ENCODE results near the gene ASGR2. TPM values are rescaled to one million over a fixed set of nuclear protein-coding genes. Genes with fewer than 3 reads are reported as not detected.

Gene ASGR2
- polyA plus RNA-seq, 3 donors: 53.3 to 148 (median 78.3) TPM

- intact Hi-C loops (cut with micrococcal nuclease): no loop called here
- Mint-ChIP-seq H3K9me3 (peaks cover 0 to 6% (median 2%) of the 10 kb centered on the region in 7 donors), H3K4me1 (peaks cover 53% of the 10 kb centered on the region), H3K36me3 (peaks cover 13% of the 10 kb centered on the region in 2 donors), H3K27me3 (ENCODE audit: low read depth in 3 of 3) (peaks cover 1 to 11% (median 5%) of the 10 kb centered on the region in 3 donors), H3K4me3 (peak overlapping the region in 1 of 2 donors; percentile 81), H3K27ac (peak overlapping the region; percentile 57 to 89 (median 82))
- Histone ChIP-seq H3K4me3 (replicated peaks in 1 of 3; ENCODE audit: low read depth in 2 of 3, low read length in 3 of 3) (no peak overlapping the region), H3K4me2 (replicated peaks; ENCODE audit: extremely low read depth, low read length, poor library complexity, severe bottlenecking) (no peak overlapping the region), H3K9me3 (replicated peaks in 1 of 2; ENCODE audit: control insufficient read depth in 1 of 2, insufficient read depth in 1 of 2, low read length in 2 of 2) (no peaks in the 10 kb centered on the region), H3K9ac (ENCODE audit: insufficient read depth, low read length, poor library complexity, severe bottlenecking) (no peak overlapping the region), H2AFZ (ENCODE audit: insufficient read depth, low read depth, low read length, poor library complexity, severe bottlenecking) (no peak overlapping the region), H3K79me2 (ENCODE audit: insufficient read depth, low read length) (no peaks in the 10 kb centered on the region), H4K20me1 (ENCODE audit: insufficient read depth, low read length) (no peaks in the 10 kb centered on the region), H3K36me3 (replicated peaks in 1 of 2; ENCODE audit: control insufficient read depth in 1 of 2, insufficient read depth in 2 of 2, low read length in 2 of 2) (no peaks in the 10 kb centered on the region), H3K27me3 (ENCODE audit: control insufficient read depth in 2 of 2, insufficient read depth in 2 of 2, low read length in 2 of 2) (no peaks in the 10 kb centered on the region), H3K27ac (ENCODE audit: low read depth in 1 of 2, low read length in 2 of 2) (peak overlapping the region in 1 of 2 donors; percentile 51), H3K4me1 (ENCODE audit: control insufficient read depth in 1 of 2, insufficient read depth in 2 of 2, low read length in 2 of 2) (peaks cover 46 to 56% of the 10 kb centered on the region in 2 donors)
- no peak for TF ChIP-seq CTCF (IDR thresholded peaks at IDR 0.05)
- WGBS (ENCODE audit: insufficient coverage): 90% methylated on average over 4 of the region's 4 CpGs
- peak in 2 of 3 donors; percentile 23 to 51 for DNase-seq
Observed at GRCh38 chr17:7083592-7083991, 31.0 kb downstream of the ASGR2 start.

- Mint-ChIP-seq H3K4me3 (no peak overlapping the region), H3K36me3 (peaks cover 12 to 23% of the 10 kb centered on the region in 2 donors), H3K9me3 (peaks cover 0 to 6% (median 2%) of the 10 kb centered on the region in 7 donors), H3K27ac (peak overlapping the region in 3 of 7 donors; percentile 18 to 53 (median 36)), H3K4me1 (peaks cover 63% of the 10 kb centered on the region), H3K27me3 (ENCODE audit: low read depth in 3 of 3) (peaks cover 1 to 8% (median 8%) of the 10 kb centered on the region in 3 donors)
- Histone ChIP-seq H3K9ac (ENCODE audit: insufficient read depth, low read length, poor library complexity, severe bottlenecking) (no peak overlapping the region), H3K27ac (ENCODE audit: low read depth in 1 of 2, low read length in 2 of 2) (no peak overlapping the region), H3K4me1 (ENCODE audit: control insufficient read depth in 1 of 2, insufficient read depth in 2 of 2, low read length in 2 of 2) (peaks cover 50 to 60% of the 10 kb centered on the region in 2 donors), H3K4me2 (replicated peaks; ENCODE audit: extremely low read depth, low read length, poor library complexity, severe bottlenecking) (no peak overlapping the region), H3K9me3 (replicated peaks in 1 of 2; ENCODE audit: control insufficient read depth in 1 of 2, insufficient read depth in 1 of 2, low read length in 2 of 2) (no peaks in the 10 kb centered on the region), H3K36me3 (replicated peaks in 1 of 2; ENCODE audit: control insufficient read depth in 1 of 2, insufficient read depth in 2 of 2, low read length in 2 of 2) (no peaks in the 10 kb centered on the region), H3K4me3 (replicated peaks in 1 of 3; ENCODE audit: low read depth in 2 of 3, low read length in 3 of 3) (no peak overlapping the region), H3K79me2 (ENCODE audit: insufficient read depth, low read length) (no peaks in the 10 kb centered on the region), H4K20me1 (ENCODE audit: insufficient read depth, low read length) (no peaks in the 10 kb centered on the region), H3K27me3 (ENCODE audit: control insufficient read depth in 2 of 2, insufficient read depth in 2 of 2, low read length in 2 of 2) (no peaks in the 10 kb centered on the region), H2AFZ (ENCODE audit: insufficient read depth, low read depth, low read length, poor library complexity, severe bottlenecking) (no peak overlapping the region)
- intact Hi-C loops (cut with micrococcal nuclease): no loop called here
- no peak for TF ChIP-seq CTCF (IDR thresholded peaks at IDR 0.05)
- no peak for DNase-seq
- WGBS (ENCODE audit: insufficient coverage): 76% methylated on average over 11 of the region's 16 CpGs
Observed at GRCh38 chr17:7081341-7082062, 33.1 kb downstream of the ASGR2 start.

Data from CD14-positive monocyte (primary cell).